Measurements from ENCODE around the gene OR10J4.
"Not testable (repeated sequence)": the region's sequence is repeated elsewhere in the genome, so short reads cannot be mapped to it uniquely, and the experiment has no call there.

OR10J4 gene

GRCh38 chr1:159431904-159432303 is at the start of gene OR10J4:
Gene OR10J4 (plus strand): TSS chr1:159432204.
- DNase-seq = no peak

GRCh38 chr1:159406821-159407220 is 25.2 kb upstream of the OR10J4 start:
- DNase-seq = no peak

- DNase-seq = no peak
Observed at GRCh38 chr1:159408862-159409400, 23.1 kb upstream of the OR10J4 start.

DNA sequence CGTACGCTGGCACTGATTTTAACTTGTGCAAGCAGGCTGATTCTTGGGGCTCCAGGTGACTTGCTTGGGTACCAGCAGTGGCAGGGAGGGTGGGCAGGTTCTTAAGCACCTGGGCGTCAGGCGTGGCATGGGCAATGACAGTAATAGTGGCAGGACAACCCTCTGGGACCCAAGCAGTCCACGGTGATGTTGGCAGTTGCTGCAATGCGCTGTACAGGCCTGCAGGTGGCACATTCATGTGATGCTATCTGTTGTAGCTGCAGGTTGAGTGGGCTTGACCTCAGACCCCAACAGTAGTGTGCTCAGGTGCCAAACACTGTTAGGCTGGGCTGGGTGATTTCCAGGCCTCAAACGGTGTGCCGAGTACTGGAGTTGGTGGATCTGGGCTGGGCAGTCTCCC is 10.2 kb upstream of the OR10J4 start:
- no peak for DNase-seq

DNA sequence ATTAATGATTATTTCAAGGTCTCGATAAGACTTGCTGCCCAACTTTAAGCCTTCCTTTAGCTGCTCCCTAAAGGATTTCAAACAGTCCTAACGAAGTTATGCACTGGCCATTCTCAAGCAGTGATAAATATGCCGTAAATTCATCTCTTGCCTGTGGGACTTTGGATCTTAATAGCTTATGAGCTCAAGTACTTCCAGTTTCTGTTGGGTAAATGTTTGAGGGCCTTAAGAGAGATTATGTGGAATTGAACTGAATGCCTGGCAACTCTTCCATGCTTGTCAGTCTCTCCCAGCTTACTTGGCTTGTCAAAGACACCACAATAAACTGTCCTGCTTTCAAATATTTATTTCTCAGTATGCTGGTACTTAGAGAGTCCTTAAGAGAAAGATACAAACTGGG is 3.5 kb upstream of the OR10J4 start:
- no peak for DNase-seq

DNA sequence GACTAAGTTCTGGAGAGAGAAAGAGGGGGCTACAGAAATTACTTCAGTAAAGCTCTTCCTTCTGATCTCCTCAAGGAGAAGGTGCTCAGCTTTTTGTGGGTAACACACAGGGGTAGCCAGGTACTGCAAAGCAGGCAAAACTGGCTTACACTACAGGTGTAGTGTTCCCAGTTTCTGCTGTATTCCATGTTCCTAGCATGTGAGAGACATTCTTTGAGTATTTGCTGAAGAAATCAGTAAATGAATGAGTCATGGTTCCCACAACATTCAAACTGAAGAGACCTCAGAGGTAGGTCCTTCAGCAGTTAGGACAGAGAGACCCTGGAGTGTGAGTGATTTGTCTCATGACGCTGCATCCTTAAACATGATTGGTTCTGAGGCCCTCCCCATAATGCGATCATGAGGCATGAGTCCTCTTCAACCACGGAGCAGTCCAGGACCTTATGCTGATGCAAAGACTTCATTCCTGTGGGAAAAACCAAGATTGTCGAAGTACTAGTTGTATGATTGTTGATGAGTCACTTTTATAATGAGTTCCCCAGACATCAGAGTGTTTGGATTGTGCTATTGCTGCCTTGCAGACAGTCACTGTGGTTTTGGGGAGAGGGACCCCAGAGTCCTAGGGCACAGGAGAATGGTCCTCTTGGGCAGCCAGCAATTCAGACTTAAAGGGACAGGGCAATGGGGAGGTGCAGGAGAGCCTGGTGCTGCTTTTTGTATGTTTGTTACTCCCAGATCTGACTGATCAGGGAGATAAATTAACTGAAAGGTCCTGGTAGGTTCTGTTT is 2.7 kb upstream of the OR10J4 start:
- no peak for DNase-seq

DNA sequence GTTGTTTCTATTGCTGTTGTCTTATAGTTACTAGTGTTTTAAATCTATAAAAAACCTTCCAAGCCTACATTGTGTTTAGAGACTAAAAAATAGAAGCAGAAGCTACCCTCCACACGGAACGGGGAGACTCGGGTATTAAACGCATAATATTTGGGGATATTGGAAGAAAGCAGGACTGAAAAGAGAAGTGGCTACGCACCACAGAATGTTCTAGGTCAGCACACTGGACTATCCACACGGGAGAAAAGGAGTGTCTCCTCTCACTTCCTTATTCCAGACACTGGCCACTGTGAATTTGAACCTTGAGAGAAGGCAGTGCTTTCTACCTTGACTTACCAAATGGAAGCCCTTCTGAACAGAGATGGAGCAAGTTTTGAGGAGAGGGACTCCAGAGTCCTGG is 1.0 kb upstream of the OR10J4 start:
- no peak for DNase-seq

GRCh38 chr1:159436469-159436868 is 4.5 kb downstream of the OR10J4 start:
- no peak for DNase-seq

DNA sequence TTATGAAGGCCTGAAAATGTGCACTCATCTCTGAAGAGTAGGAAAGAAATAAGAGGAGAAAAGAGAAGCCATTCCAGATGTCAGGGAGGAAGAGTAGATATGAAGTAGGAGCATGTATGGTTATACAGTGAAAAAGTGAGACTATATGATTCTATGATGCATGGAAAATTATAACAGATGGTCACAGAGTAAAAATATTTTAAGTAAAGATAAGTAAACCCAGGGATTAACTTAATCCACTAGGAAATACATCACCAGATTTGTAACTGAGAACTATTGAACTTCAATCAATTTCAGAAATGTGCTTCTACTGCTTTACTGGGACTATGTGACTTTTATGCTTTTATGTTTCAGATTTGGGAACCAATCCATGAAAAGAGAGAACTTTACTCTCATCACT is 7.4 kb downstream of the OR10J4 start, which contains the start of gene OR10J1:
OR10J1 (plus strand) TSS at position 301 of the 400 bp plus-strand sequence; CDS start at position 371, 70 bp downstream.
- no peak for DNase-seq

DNA sequence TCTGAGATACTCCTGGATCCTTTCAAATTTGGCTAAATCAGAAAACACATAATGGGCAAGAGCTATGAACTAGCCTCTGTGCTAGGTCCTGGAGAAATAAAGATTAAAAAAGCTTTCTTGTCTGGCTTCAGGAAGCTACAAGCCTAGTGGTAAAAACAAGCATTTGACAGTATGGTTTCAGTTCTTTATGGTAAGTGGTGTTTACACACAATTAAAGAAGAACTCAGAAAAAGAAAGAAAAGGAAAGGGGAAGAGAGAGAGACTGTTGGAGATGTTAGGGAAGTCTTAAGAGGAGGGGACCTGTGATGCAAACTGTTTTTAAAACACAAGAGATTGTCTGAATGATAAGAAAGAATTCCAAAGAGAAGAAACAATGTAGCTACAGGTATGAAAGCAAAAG is 9.4 kb downstream of the OR10J4 start:
- DNase-seq = no peak

GRCh38 chr1:159442428-159442827 is 10.4 kb downstream of the OR10J4 start:
- DNase-seq = no peak

DNA sequence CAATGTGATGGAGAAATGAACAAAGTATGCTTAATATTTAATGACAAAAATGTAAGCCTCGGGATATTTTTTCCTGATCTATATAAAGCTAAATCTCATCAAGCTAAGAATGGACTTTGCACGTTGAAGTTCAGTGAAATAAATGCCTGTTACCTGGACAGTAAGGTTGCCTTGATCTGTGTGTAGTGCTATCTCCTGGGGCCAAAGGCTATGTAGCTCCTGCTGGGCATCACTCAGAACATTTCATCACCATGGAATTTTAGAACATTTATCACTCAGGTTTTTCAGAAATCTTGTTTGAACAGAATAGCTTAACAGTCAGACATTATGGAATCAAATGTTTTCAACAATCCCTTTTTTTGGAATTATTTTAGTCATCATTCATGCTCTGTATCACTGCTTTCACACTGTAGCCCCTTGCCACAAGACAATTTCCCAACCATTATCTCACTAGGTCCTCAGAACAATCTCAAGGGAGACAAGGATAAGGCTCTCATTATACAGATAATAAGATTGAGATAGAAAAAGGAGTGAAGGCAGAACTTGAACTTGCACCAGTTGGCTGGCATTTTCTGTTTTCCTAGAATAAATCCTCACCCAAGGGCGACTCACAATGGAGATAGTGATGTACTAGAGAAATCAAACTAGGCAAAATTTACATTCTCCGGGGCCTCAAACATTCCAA is 11.2 kb downstream of the OR10J4 start:
- DNase-seq = no peak

DNA sequence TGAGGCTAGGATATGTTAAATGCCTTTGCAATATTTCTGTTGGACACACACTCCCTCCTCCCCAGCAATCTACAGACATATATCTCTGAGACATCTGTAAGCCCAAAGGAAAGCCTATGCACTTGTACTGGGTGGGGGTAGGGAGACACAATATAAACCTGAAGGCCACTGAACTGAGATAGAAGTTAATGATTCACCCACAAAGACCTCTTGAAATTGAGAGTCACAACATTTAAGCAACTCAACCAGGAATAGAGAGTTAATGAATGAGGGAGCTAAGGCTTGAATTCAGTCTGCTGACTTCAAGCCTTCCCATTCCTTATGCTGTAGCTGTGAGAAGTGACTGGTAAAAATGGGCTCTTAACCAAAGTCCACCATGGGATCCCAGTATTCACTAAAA is 12.5 kb downstream of the OR10J4 start:
- no peak for DNase-seq

DNA sequence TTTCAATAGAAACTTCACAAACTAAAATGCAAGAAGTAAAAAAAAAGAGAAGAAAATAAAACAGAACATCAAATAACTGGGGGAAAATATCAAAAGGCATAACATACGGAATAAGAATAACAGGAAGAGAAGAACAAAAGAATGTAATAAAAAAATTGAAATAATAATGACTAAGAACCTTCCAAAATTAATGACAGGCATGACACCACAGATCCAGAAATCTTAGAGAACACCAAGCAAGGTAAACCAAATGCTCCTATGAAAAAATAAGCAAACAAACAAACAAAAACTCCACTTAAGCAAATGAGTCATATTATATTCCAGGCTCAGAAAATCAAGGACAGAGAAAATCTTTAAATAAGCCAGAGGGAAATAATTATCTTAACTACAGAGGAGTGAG is 16.2 kb downstream of the OR10J4 start:
- DNase-seq = no peak

DNA sequence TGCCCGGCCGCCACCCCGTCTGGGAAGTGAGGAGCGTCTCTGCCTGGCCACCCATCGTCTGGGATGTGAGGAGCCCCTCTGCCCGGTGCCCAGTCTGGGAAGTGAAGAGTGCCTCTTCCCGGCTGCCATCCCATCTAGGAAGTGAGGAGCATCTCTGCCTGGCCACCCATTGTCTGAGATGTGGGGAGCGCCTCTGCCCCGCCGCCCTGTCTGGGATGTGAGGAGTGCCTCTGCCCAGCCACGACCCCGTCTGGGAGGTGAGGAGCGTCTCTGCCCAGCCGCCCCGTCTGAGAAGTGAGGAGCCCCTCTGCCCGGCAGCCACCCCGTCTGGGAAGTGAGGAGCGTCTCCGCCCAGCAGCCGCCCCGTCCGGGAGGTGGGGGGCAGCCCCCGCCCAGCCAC is 17.6 kb downstream of the OR10J4 start:
- not testable (repeated sequence) for DNase-seq

- DNase-seq = no peak
Observed at GRCh38 chr1:159459551-159459950, 27.5 kb downstream of the OR10J4 start.

- no peak for DNase-seq
Observed at GRCh38 chr1:159465191-159465603, 33.2 kb downstream of the OR10J4 start.

- no peak for DNase-seq
Observed at GRCh38 chr1:159468321-159468720, 36.3 kb downstream of the OR10J4 start.

- DNase-seq = no peak
Observed at GRCh38 chr1:159469921-159470533, 38.0 kb downstream of the OR10J4 start.

DNA sequence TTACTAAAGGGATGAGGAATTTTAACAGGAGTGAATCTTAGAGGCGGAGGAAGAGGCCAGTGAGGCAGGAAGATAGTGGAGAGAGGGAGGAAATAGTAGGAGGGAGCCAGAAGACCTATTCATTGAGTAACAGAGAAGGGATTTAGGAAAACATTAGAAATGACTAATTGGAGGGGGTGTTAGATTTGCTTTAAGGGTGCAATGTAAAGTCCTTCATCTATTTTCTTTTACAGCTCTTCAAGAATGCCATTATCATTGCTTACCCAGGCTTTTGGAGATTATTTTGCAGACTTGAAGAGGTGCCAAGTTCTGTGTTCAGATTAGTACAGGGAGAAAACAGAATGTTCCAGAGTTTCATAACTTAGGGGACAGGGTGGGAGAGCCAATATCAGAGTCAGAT is 41.3 kb downstream of the OR10J4 start:
- no peak for DNase-seq

GRCh38 chr1:159474926-159475325 is 42.9 kb downstream of the OR10J4 start:
- DNase-seq = no peak

Data from activated T-cell treated with anti-CD3 and anti-CD28 coated beads, Interleukin-2, amount 50 U/mL, for 48 hours (primary cell).